Activated CD8-positive, alpha-beta T cell treated with anti-CD3 and anti-CD28 coated beads for 36 hours (primary cell): ENCODE data around the gene IL10. TPM values are rescaled to one million over a fixed set of nuclear protein-coding genes. Genes with fewer than 3 reads are reported as not detected.

ENCODE experiments used
- ATAC-seq: fragments of 200-7000 bp; cut with Tn5 transposase; one replicate; pipeline ENCODE4 v1.10.0; 2021; ENCODE audit warnings: mild to moderate bottlenecking, moderate library complexity
- CTCF ChIA-PET: fragments of 350-600 bp; sonication (Branson Sonifier 250); formaldehyde crosslinking; loops from one replicate; lab custom pipeline; 2021; ENCODE audit warnings: antibody characterized with exemption; lab: Charles Lee
- POLR2A ChIA-PET: fragments of 350-600 bp; sonication (Branson Sonifier 250); formaldehyde crosslinking; loops from one replicate; lab custom pipeline; 2021; ENCODE audit warnings: antibody characterized with exemption; lab: Charles Lee
- DNase-seq: peaks from one replicate; pipeline ENCODE4 v3.0.0-alpha.2; 2020
- H3K27ac Mint-ChIP-seq: one replicate; pipeline ENCODE4 v1.8.0; 2021; ENCODE audit warnings: mild to moderate bottlenecking, mixed read lengths
- H3K27me3 Mint-ChIP-seq: one replicate; pipeline ENCODE4 v1.8.0; 2021; ENCODE audit warnings: mixed read lengths
- H3K36me3 Mint-ChIP-seq: one replicate; pipeline ENCODE4 v1.8.0; 2021; ENCODE audit warnings: low read depth, mixed read lengths
- H3K4me1 Mint-ChIP-seq: one replicate; pipeline ENCODE4 v1.8.0; 2021; ENCODE audit warnings: low read depth, mixed read lengths
- H3K4me3 Mint-ChIP-seq: one replicate; pipeline ENCODE4 v1.8.0; 2021; ENCODE audit warnings: mild to moderate bottlenecking, moderate library complexity, mixed read lengths
- H3K9me3 Mint-ChIP-seq: one replicate; pipeline ENCODE4 v1.8.0; 2021; ENCODE audit warnings: mixed read lengths
- CTCF ChIP-seq: fragments of 200-600 bp; IDR thresholded peaks from one replicate; pipeline ENCODE4 v1.8.0; 2022; ENCODE audit warnings: antibody characterized with exemption, mild to moderate bottlenecking
- intact Hi-C: fragments of 100-400 bp; cut with micrococcal nuclease; formaldehyde crosslinking; loops from one replicate; pipeline ENCODE4 v1.10.0; 2022
- total RNA-seq, 2 experiments: library from RNA; stranded (reverse); gene quantifications; one replicate each; pipeline ENCODE4 v1.2.3, GENCODE V29; 2021

IL10 gene
- total RNA-seq, 2 experiments from 2014 or later, result 0.32 TPM; not detected in 1

GRCh38 chr1:206804156-206804737 is 32.0 kb upstream of the IL10 start:
- peak overlapping the region; percentile 76 for H3K27ac Mint-ChIP-seq
- CTCF ChIA-PET, result interaction anchor here (0.6 to 15.9 kb wide), 20 partner anchors 9 to 178 kb away, joined by 3 to 628 read pairs (median 6); partner anchors contain the start of genes IL10, IL19 and IL20

GRCh38 chr1:206803221-206803730 is 31.0 kb upstream of the IL10 start:
- H3K36me3 Mint-ChIP-seq, result no peaks in the 10 kb centered on the region
- peak overlapping the region; percentile 76 for H3K27ac Mint-ChIP-seq
- POLR2A ChIA-PET, result interaction anchor here (0.6 to 3.5 kb wide), 16 partner anchors 9 to 106 kb away, joined by 3 to 19 read pairs (median 5); partner anchors contain the start of gene IL10

More at GRCh38 chr1:206804156-206804737, 32.0 kb upstream of the IL10 start:
- Mint-ChIP-seq H3K36me3 (no peaks in the 10 kb centered on the region), H3K4me1 (peaks cover 76% of the 10 kb centered on the region), H3K4me3 (no peak overlapping the region), H3K27me3 (no peaks in the 10 kb centered on the region), H3K9me3 (no peaks in the 10 kb centered on the region)
- no peak for TF ChIP-seq CTCF
- ATAC-seq, result no peak
- intact Hi-C loops, result no loop called here
- POLR2A ChIA-PET, result interaction anchor here (0.9 to 3.5 kb wide), 14 partner anchors 9 to 105 kb away, joined by 3 to 19 read pairs (median 6); no protein-coding TSS in a partner anchor
- no peak for DNase-seq

GRCh38 chr1:206802401-206802800 is 30.1 kb upstream of the IL10 start:
- ATAC-seq (no peak), DNase-seq (no peak)
- H3K4me1 Mint-ChIP-seq, result peaks cover 80% of the 10 kb centered on the region
- H3K36me3 Mint-ChIP-seq, result no peaks in the 10 kb centered on the region
- H3K27ac Mint-ChIP-seq, result peak overlapping the region; percentile 76
- ChIA-PET CTCF (interaction anchor here (0.7 to 15.9 kb wide), 6 partner anchors 14 to 113 kb away, joined by 3 to 628 read pairs (median 24); partner anchors contain the start of gene IL19), POLR2A (interaction anchor here (0.6 to 3.5 kb wide), 12 partner anchors 9 to 247 kb away, joined by 3 to 19 read pairs (median 5); no protein-coding TSS in a partner anchor)
- intact Hi-C loops, result loop anchor here (2.0 kb wide), 1 partner anchor 18 kb away; no protein-coding TSS in a partner anchor
- H3K27me3 Mint-ChIP-seq, result no peaks in the 10 kb centered on the region
- H3K9me3 Mint-ChIP-seq, result no peaks in the 10 kb centered on the region
- no peak overlapping the region for H3K4me3 Mint-ChIP-seq
- no peak for TF ChIP-seq CTCF

More at GRCh38 chr1:206803221-206803730, 31.0 kb upstream of the IL10 start:
- peak; percentile 91 for DNase-seq
- Mint-ChIP-seq H3K27me3 (no peaks in the 10 kb centered on the region), H3K9me3 (no peaks in the 10 kb centered on the region), H3K4me3 (peak overlapping the region; percentile 6), H3K4me1 (peaks cover 76% of the 10 kb centered on the region)
- CTCF ChIA-PET, result interaction anchor here (0.7 to 15.9 kb wide), 11 partner anchors 8 to 172 kb away, joined by 3 to 628 read pairs (median 9); partner anchors contain the start of genes IL10 and IL19
- intact Hi-C loops, result loop anchor here (1.0 to 2.0 kb wide), 2 partner anchors 18 to 64 kb away; no protein-coding TSS in a partner anchor
- no peak for TF ChIP-seq CTCF
- ATAC-seq, result peak; percentile 92

- TF ChIP-seq CTCF, result no peak
- ChIA-PET POLR2A (interaction anchor here (0.7 to 1.6 kb wide), 6 partner anchors 16 to 246 kb away, joined by 3 to 5 read pairs (median 4); no protein-coding TSS in a partner anchor), CTCF (interaction anchor here (0.9 to 15.9 kb wide), 6 partner anchors 9 to 114 kb away, joined by 3 to 628 read pairs (median 25); partner anchors contain the start of gene IL19)
- Mint-ChIP-seq H3K9me3 (no peaks in the 10 kb centered on the region), H3K4me3 (no peak overlapping the region), H3K27me3 (no peaks in the 10 kb centered on the region), H3K36me3 (no peaks in the 10 kb centered on the region), H3K4me1 (peaks cover 75% of the 10 kb centered on the region), H3K27ac (peak overlapping the region; percentile 25)
- intact Hi-C loops, result no loop called here
- no peak for DNase-seq
- no peak for ATAC-seq
These were observed 29.2 kb upstream of the IL10 start for GRCh38 chr1:206801467-206801866.
